Stimulated activated naive B cell treated with anti-CD40 and anti-IgM and Interleukin-4, amounts not matched to agents 10 μg/mL and 1 μg/mL and 100 μg/mL, for 72 hours (primary cell): ENCODE measurements around the gene VPS51.

Source experiments
- ATAC-seq, 2 donors: fragments of 150-1000 bp; cut with Tn5 transposase; replicated peaks; 2 replicates each; pipeline ENCODE4 v1.10.0; 2021; ENCODE audit warnings: moderate library complexity in 1 of 2
- DNase-seq: peaks from one replicate; pipeline ENCODE4 v3.0.0; 2021
- H3K27ac Mint-ChIP-seq: one replicate; pipeline ENCODE4 v1.8.0; 2022; ENCODE audit warnings: mild to moderate bottlenecking, mixed read lengths
- H3K27me3 Mint-ChIP-seq, 2 donors: one replicate each; pipeline ENCODE4 v1.8.0; 2022; ENCODE audit warnings: mixed read lengths in 2 of 2
- H3K36me3 Mint-ChIP-seq, 2 donors: one replicate each; pipeline ENCODE4 v1.8.0; 2022; ENCODE audit warnings: mixed read lengths in 2 of 2, mild to moderate bottlenecking in 1 of 2
- H3K4me1 Mint-ChIP-seq, 2 donors: one replicate each; pipeline ENCODE4 v1.8.0; 2022; ENCODE audit warnings: mixed read lengths in 2 of 2, mild to moderate bottlenecking in 1 of 2
- H3K4me3 Mint-ChIP-seq, 2 donors: one replicate each; pipeline ENCODE4 v1.8.0; 2022; ENCODE audit warnings: mild to moderate bottlenecking in 2 of 2, mixed read lengths in 2 of 2, moderate library complexity in 1 of 2
- H3K9me3 Mint-ChIP-seq, 2 donors: one replicate each; pipeline ENCODE4 v1.8.0; 2022; ENCODE audit warnings: mixed read lengths in 2 of 2, mild to moderate bottlenecking in 1 of 2

VPS51 gene

GRCh38 chr11:65107751-65108468 is 11.9 kb downstream of the VPS51 start:
- H3K4me1 Mint-ChIP-seq: peaks cover 29 to 56% of the 10 kb centered on the region in 2 donors
- no peaks in the 10 kb centered on the region for H3K27me3 Mint-ChIP-seq
- H3K9me3 Mint-ChIP-seq: no peaks in the 10 kb centered on the region
- no peak overlapping the region for H3K27ac Mint-ChIP-seq
- H3K4me3 Mint-ChIP-seq: no peak overlapping the region
- no peak for ATAC-seq
- no peak for DNase-seq
- H3K36me3 Mint-ChIP-seq: peaks cover 14 to 39% of the 10 kb centered on the region in 2 donors

DNA sequence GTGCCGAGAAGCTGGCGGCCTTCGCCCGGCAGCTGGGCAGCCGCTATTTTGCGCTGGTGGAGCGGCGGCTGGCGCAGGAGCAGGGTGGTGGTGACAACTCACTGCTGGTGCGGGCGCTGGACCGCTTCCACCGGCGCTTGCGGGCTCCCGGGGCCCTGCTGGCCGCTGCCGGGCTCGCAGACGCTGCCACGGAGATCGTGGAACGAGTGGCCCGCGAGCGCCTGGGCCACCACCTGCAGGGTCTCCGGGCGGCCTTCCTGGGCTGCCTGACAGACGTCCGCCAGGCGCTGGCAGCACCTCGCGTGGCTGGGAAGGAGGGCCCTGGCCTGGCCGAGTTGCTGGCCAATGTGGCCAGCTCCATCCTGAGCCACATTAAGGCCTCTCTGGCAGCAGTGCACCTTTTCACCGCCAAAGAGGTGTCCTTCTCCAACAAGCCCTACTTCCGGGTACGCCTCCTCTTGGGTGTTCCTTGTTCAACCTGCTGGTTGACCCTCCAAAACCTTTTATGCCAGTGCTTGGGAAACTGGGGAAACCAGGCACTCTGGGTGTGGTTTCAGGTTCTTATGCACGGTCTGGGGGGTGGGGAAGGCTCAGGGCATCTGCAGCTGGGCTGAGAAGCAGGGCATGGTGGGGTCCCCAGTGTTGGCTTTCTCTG is 12.6 kb downstream of the VPS51 start:
- Mint-ChIP-seq H3K9me3 (no peaks in the 10 kb centered on the region), H3K4me1 (peaks cover 33 to 57% of the 10 kb centered on the region in 2 donors), H3K27me3 (no peaks in the 10 kb centered on the region), H3K4me3 (no peak overlapping the region), H3K27ac (no peak overlapping the region), H3K36me3 (peaks cover 12 to 39% of the 10 kb centered on the region in 2 donors)
- no peak for DNase-seq
- ATAC-seq: no peak

GRCh38 chr11:65109231-65110198 is 13.5 kb downstream of the VPS51 start:
- ATAC-seq (no peak), DNase-seq (no peak)
- Mint-ChIP-seq H3K36me3 (peaks cover 16 to 39% of the 10 kb centered on the region in 2 donors), H3K27me3 (no peaks in the 10 kb centered on the region), H3K9me3 (no peaks in the 10 kb centered on the region), H3K27ac (no peak overlapping the region), H3K4me1 (peaks cover 32 to 62% of the 10 kb centered on the region in 2 donors), H3K4me3 (no peak overlapping the region)

GRCh38 chr11:65110354-65110861 is 14.4 kb downstream of the VPS51 start:
- Mint-ChIP-seq H3K4me3 (no peak overlapping the region), H3K36me3 (peaks cover 16 to 35% of the 10 kb centered on the region in 2 donors), H3K4me1 (peaks cover 33 to 64% of the 10 kb centered on the region in 2 donors), H3K27me3 (no peaks in the 10 kb centered on the region), H3K27ac (no peak overlapping the region), H3K9me3 (no peaks in the 10 kb centered on the region)
- peak; percentile 88 for DNase-seq
- peak; percentile 54 to 55 for ATAC-seq

- Mint-ChIP-seq H3K27ac (peak overlapping the region; percentile 97), H3K4me1 (peaks cover 37 to 64% of the 10 kb centered on the region in 2 donors), H3K4me3 (peak overlapping the region; percentile 97 to 99), H3K36me3 (peaks cover 21 to 34% of the 10 kb centered on the region in 2 donors), H3K9me3 (no peaks in the 10 kb centered on the region), H3K27me3 (no peaks in the 10 kb centered on the region)
- DNase-seq (no peak), ATAC-seq (no peak)
These were observed 15.2 kb downstream of the VPS51 start for GRCh38 chr11:65111159-65111743.

DNA sequence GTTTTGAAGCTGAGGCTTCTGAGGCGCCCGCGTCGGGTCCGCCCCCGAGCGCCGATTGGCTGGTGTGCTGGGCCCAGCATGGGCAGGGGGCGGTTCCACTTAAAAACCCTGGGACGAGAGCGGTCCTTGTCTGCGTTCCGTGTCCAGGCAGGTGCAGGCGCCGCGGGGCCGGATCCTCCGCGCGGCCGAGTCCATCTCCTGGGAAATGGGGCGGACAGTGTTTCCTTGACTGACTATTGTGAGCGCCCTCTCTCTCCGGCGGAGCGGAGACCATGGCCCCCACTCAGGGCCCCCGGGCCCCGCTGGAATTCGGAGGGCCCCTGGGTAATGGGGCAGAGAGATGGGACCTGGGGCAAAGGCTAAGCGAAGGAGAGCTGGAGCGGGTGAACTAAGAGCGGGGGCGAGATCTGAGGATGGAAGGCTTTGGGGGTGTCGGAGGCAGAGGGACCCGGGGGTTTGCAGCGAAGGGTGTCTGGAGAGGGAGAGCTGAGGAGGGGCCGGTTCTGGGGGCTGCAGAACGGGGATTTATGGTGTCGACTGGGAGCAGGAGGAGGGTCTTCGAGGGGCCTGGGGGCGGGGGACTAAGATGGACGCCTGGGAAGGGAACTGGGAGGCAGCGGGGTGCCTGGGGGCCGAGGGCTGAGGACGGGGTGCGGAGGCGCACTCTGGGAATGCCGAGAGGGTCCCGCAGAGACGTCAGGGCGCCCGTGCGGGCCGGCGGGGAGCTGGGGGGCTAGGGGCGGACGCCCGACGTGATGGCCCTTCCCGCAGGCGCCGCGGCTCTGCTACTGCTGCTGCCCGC is 15.9 kb downstream of the VPS51 start, which contains the start of gene TM7SF2:
TSS of gene TM7SF2 (plus strand) at position 129 of the 802 bp plus-strand sequence. CDS start at position 273, 144 bp downstream.
- H3K27ac Mint-ChIP-seq: peak within 1 kb of the TSS; percentile 97
- DNase-seq: peak; percentile 88
- H3K9me3 Mint-ChIP-seq: no peaks in the 10 kb centered on the region
- peaks cover 21 to 32% of the 10 kb centered on the region in 2 donors for H3K36me3 Mint-ChIP-seq
- peaks cover 34 to 64% of the 10 kb centered on the region in 2 donors for H3K4me1 Mint-ChIP-seq
- peak; percentile 77 to 83 for ATAC-seq
- peak within 1 kb of the TSS; percentile 97 to 99 for H3K4me3 Mint-ChIP-seq
- H3K27me3 Mint-ChIP-seq: no peaks in the 10 kb centered on the region

DNA sequence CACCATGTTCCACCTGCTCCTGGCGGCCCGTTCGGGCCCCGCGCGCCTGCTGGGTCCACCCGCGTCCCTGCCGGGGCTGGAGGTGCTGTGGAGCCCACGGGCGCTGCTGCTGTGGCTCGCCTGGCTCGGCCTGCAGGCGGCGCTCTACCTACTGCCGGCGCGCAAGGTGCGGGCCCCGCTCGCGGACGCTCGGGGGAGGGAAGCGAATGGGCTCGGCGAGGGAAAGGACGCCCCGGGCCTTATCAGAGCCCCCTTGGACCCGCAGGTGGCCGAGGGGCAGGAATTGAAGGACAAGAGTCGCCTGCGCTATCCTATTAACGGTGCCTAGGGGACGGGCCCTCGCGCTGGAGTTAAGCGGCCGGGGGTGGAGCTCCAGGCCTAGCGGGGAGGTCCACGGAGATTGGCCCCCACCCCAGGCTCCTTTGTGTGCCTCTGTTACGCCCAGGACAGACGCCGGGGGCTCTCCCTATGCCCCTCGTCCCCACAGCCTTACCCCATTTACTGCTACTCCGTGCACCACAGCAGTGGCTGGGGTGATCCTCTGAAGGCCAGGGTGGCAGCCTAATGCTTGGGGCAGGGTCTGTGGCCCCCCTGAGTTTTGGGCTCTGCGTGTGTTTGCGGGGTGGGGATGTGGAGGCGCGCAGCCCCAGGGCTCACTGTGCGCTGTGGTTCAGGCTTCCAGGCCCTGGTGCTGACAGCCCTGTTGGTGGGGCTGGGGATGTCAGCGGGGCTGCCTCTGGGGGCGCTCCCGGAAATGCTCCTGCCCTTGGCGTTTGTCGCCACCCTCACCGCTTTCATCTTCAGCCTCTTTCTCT is 16.7 kb downstream of the VPS51 start:
- H3K27me3 Mint-ChIP-seq: no peaks in the 10 kb centered on the region
- H3K36me3 Mint-ChIP-seq: peaks cover 25 to 32% of the 10 kb centered on the region in 2 donors
- ATAC-seq: peak; percentile 53 to 63
- H3K27ac Mint-ChIP-seq: peak overlapping the region; percentile 68
- peaks cover 35 to 70% of the 10 kb centered on the region in 2 donors for H3K4me1 Mint-ChIP-seq
- no peaks in the 10 kb centered on the region for H3K9me3 Mint-ChIP-seq
- peak overlapping the region; percentile 97 to 99 for H3K4me3 Mint-ChIP-seq
- DNase-seq: peak; percentile 66

GRCh38 chr11:65113361-65113756 is 17.3 kb downstream of the VPS51 start:
- peaks cover 38 to 76% of the 10 kb centered on the region in 2 donors for H3K4me1 Mint-ChIP-seq
- peak overlapping the region; percentile 68 for H3K27ac Mint-ChIP-seq
- no peaks in the 10 kb centered on the region for H3K27me3 Mint-ChIP-seq
- DNase-seq: no peak
- no peak for ATAC-seq
- peak overlapping the region; percentile 97 to 99 for H3K4me3 Mint-ChIP-seq
- H3K9me3 Mint-ChIP-seq: no peaks in the 10 kb centered on the region
- peaks cover 29 to 38% of the 10 kb centered on the region in 2 donors for H3K36me3 Mint-ChIP-seq

DNA sequence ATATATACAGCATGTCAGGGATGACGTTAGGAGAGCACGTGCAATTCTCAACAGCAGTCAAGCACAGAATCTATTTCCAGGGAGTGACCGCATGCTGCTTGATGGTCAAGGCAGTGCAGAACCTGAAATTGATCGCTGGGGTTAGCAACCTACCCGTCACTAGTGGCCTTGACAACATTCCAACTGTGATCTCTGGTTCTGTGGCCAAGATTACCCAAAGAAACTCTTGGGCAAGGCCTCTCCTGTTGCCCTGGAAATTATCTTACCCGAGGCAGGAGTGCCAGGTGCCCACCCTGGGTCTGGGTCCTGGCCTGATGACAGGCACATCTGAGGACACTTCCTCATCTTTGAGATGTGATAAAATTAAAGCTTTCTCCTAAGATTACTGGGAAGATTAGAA is 17.8 kb downstream of the VPS51 start:
- Mint-ChIP-seq H3K9me3 (no peaks in the 10 kb centered on the region), H3K27me3 (no peaks in the 10 kb centered on the region), H3K4me1 (peaks cover 43 to 81% of the 10 kb centered on the region in 2 donors), H3K27ac (no peak overlapping the region), H3K4me3 (no peak overlapping the region), H3K36me3 (peaks cover 33 to 42% of the 10 kb centered on the region in 2 donors)
- DNase-seq (no peak), ATAC-seq (no peak)

DNA sequence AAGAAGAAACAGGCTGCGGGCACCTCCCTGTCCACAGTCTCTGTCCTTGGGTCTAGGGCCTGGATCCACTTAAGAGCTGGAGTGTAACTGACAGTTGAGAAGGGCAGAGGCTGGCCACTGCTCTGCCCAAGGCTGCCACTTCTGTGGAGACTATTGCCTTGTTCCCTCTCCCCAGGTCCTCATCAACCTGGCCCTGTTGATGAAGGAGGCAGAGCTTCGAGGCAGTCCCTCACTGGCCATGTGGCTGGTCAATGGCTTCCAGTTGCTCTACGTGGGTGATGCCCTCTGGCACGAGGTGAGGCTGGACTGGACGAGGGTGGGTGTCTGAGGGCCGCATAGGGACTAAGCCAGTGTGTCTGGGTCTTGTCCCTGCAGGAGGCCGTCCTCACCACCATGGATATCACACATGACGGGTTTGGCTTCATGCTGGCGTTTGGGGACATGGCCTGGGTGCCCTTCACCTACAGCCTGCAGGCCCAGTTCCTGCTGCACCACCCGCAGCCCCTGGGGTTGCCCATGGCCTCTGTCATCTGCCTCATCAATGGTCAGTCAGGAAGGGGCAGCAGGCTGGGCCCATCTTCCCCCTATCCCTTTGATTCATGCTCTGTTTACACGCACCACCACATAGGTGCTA is 18.6 kb downstream of the VPS51 start:
- Mint-ChIP-seq H3K27me3 (no peaks in the 10 kb centered on the region), H3K36me3 (peaks cover 33 to 46% of the 10 kb centered on the region in 2 donors), H3K4me3 (no peak overlapping the region), H3K9me3 (no peaks in the 10 kb centered on the region), H3K4me1 (peaks cover 44 to 88% of the 10 kb centered on the region in 2 donors), H3K27ac (peak overlapping the region; percentile 73)
- ATAC-seq (no peak), DNase-seq (no peak)

- no peaks in the 10 kb centered on the region for H3K9me3 Mint-ChIP-seq
- no peaks in the 10 kb centered on the region for H3K27me3 Mint-ChIP-seq
- H3K36me3 Mint-ChIP-seq: peaks cover 33 to 50% of the 10 kb centered on the region in 2 donors
- peak overlapping the region; percentile 71 for H3K27ac Mint-ChIP-seq
- DNase-seq: no peak
- H3K4me3 Mint-ChIP-seq: peak overlapping the region; percentile 89 to 91
- H3K4me1 Mint-ChIP-seq: peaks cover 41 to 88% of the 10 kb centered on the region in 2 donors
- ATAC-seq: no peak
These were observed 19.5 kb downstream of the VPS51 start for GRCh38 chr11:65115361-65116082.
